ENCODE data around the gene POTEI.
"Not testable (repeated sequence)": the region's sequence is repeated elsewhere in the genome, so short reads cannot be mapped to it uniquely, and the experiment has no call there.

The POTEI gene

DNA sequence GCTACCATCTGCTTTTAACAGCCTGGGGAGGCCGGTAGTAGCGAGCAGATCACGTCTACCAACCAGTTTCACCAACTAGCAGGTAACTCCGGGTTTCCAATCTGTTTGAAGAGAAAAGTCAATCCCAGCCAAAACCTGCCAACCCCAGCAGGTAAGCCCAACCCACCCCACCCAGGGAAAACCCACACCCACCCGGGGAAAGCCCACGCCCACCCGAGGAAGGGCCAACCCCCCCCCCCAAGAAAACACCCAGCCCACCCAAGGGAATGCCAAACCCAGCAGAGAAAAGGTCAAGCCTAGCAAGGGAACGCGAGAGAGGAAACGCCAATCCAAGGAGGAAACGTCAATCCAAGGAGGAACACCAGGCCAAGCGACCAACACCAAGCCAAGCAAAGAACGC is at the start of gene POTEI:
Gene POTEI (minus strand): TSS at position 101 of the 400 bp plus-strand sequence. CDS start 93 bp downstream, at position 8.
- not testable (repeated sequence) for DNase-seq

DNA sequence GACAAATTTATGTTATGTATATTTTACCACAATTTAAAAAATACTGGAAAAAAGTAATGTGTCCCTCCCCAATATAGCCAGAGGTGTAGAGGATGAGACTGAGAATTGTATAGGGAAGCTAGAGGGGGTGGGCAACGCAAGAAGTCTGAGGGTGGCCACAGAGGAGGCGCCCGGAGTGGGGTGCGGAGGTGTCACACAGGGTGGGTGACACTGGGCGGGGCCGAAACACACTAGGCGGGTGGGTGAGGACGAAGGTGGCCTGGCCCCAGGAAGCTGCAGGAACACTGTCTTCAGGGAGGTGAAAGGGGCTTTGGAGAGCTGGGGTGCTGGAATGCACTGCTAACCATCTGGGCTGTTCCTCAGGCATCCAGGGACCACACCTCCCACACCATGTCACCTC is 47.3 kb upstream of the POTEI start:
- not testable (repeated sequence) for DNase-seq

DNA sequence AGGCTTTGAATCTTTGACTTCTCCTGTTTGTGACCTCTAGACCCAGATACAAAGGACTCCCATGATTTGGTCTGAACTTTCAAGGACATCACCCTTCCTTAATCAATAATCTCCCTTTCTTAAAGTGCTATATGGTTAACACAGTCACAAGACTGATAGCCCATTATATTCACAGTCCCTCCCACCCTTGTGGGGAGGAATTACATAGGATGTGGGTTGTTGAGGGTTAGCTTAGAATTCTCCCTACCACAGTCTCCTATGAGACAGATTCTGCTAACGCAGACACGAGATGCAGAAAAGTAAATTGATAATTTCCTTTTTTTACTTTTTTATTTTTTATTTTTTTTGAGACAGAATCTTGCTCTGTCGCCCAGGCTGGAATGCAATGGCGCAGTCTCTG is 45.0 kb upstream of the POTEI start:
- DNase-seq: not testable (repeated sequence)

DNA sequence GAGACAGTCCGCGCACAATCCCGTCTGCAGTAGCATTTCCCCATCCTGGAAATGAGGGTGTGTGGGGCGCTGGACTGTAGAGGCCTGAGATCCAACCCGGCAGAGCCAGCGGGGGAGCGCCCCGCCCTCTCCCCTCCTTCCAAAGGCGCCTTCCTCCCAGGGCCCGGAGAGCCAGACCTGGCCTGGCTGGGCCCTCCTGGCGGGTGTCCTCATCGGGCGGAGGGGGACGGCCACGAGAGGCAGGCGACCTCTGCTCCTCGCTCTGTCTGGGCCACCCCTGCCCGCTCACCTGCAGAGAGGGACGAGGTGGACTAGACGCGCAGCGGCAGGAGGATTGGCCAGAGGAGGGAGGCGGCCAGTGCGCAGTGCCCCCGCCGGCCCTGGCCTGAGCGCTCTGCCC is 40.3 kb upstream of the POTEI start:
- not testable (repeated sequence) for DNase-seq

- DNase-seq: not testable (repeated sequence)
Observed at GRCh38 chr2:130548418-130548817, 39.3 kb upstream of the POTEI start.

- not testable (repeated sequence) for DNase-seq
Observed at GRCh38 chr2:130544978-130545377, 35.9 kb upstream of the POTEI start.

DNA sequence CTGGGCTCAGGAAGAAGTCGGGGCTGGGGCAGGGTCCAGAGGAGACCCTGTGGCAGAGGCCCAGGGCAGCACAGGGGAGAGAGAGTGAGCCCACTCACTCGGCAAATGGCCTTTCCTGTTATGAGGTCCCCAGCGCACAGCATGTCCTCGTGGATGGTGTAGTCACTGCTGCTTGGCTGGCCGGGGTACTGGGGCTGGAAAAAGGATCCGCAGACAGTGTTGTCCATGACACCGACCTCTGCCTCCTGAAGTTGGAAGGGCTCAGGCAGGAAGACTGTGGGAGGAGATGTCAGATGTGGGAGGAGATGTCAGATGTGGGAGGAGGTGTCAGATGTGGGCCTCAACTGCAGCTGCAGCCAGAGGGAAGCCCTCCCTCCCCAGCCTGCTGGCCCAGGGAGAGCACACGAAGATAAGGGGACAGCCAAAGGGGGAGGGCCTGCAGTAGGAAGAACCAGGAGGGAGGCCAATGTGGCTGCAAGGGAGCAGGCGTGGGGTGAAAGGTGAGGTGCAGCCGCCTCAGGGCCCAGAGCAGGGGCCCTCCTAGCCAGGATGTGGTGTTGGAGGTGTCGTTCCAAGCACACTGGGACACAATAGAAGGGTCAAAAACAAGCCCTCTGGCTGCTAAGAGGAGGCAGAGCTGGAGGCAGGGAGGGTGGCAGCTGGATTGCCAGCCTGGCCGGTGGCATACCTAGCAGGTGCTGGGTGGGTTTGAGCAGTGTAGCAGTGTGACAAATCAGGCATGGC is 34.8 kb upstream of the POTEI start:
- not testable (repeated sequence) for DNase-seq

GRCh38 chr2:130542789-130543188 is 33.7 kb upstream of the POTEI start:
- DNase-seq: not testable (repeated sequence)

DNA sequence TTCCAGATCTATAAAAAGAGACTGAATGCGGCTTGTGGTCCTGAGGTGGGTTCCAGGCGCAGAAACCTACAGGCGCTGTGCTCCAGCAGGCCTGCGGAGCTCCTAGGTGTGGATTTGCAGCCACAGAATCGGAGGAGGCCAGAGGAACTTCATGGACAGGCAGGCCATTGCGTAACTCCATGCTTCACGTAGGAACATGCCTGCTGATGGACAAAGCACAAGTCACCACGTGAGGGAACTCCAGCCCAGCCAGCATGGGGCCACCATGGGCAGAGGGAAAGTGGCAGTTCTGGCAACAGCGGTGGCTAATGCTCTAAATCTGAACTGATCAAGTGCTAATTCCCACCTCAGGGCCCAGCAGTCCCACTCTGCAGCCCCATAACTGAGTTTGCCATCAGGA is 29.1 kb upstream of the POTEI start:
- not testable (repeated sequence) for DNase-seq

DNA sequence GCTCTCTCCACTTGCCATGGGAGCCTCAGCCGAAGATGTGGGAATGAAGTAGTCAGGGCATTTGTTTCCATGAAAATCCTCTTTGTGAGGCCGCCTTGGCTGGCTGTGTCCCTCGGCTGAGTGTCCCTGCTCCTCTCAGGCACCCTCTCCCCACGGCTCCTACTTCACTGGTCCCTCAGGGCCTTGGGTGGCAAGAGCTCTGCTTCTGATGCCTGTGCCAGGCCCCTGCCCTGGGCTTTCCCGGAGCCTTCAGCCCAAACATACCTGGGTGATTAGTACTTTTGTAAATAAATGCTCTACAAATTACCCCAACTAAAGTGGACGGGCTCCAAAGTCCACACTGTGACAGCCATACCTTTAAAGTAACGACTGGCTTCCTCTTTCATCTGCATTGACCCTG is 27.5 kb upstream of the POTEI start:
- not testable (repeated sequence) for DNase-seq

GRCh38 chr2:130531672-130532071 is 22.5 kb upstream of the POTEI start:
- DNase-seq: not testable (repeated sequence)

DNA sequence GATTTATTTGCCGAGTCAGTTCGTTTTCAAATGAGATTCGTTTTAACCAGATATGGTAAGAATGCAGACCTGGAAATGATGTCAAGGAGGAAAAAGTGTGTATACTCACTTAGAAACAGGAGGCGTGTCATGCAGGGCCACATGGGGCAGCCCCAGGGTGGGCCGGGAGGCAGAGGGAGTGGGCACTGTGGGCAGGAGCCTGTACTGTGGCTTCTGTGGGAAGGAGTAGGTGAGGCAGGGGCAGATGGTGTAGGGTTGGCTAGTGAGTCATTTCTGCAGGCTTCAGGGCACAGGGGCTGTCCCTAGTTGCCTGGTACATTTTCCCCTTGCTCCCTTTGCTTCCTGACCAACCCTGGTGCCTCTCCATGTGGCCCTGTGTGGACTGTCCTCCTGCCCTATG is 22.1 kb upstream of the POTEI start:
- not testable (repeated sequence) for DNase-seq

DNA sequence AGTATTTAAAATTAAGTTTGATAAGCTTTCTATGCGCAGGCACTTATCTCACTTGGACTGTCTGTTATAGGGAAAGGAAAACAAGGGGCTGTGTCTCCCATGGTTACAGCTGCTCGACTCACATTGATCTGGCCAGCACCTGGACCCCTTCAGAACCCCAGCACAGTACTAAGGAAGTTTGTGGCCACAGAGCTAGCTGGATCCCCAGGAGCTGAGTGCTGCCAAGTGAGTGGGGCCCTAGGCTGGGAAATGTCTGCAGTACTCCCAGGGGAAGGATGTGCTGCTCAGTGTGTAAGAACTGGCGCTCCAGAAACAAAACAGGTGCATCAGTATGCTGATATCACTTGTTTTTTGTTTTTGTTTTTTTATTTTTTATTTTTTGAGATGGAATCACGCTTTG is 21.1 kb upstream of the POTEI start:
- DNase-seq: not testable (repeated sequence)

- not testable (repeated sequence) for DNase-seq
Observed at GRCh38 chr2:130529545-130529944, 20.4 kb upstream of the POTEI start.

DNA sequence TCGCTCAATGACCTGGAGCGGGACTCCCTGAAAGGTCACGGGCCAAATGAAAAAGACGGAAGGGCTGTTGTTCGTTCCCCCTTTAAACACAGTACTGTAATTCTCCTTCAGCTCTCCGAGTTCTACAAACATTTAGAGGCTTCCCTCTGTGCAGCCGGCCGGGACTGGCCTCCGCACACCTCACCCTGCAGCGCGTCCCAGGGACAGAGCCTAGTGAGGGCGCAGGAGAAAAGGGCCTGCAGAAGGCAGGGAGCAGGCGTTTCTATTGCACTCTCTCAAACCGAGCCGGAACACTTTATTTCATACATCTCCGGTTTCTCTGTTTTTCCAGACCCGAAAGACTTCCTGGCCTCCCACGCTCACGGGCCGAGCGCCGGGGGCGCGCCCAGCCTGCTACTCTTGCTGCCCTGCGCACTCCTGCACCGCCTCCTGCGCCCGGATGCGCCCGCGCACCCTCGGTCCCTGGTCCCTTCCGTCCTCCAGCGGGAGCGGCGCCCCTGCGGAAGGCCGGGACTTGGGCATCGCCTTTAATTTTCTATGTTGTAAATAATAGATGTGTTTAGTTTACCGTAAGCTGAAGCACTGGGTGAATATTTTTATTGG is 18.3 kb upstream of the POTEI start:
- DNase-seq: not testable (repeated sequence)

DNA sequence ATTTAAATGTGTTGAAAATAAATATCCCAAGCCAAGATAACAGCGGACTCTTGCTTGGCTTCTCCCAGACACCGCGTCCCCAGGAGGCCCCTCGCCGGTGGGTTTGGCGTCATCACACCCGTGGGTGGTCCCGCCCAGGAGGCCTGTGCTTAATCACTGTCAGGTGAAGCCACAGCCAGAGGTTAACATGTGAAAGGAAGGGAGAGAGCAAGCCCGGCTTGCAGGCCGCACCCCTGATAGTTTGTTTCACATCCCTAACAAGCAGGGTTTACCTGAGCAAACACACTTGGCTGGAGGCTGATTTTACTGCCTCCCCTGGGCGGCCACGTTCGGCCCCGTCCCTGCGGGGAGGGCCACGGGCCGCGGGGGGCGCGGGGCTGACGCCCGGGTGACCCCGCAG is 13.3 kb upstream of the POTEI start:
- DNase-seq: not testable (repeated sequence)

- DNase-seq: not testable (repeated sequence)
Observed at GRCh38 chr2:130520992-130521391, 11.9 kb upstream of the POTEI start, which contains the start of gene CFC1B. TSS of gene CFC1B (plus strand) at chr2:130521222. CDS start at chr2:130521485, 263 bp downstream.

- DNase-seq: not testable (repeated sequence)
Observed at GRCh38 chr2:130518516-130519106, 9.5 kb upstream of the POTEI start.

- DNase-seq: not testable (repeated sequence)
Observed at GRCh38 chr2:130511747-130512451, 2.8 kb upstream of the POTEI start.

DNA sequence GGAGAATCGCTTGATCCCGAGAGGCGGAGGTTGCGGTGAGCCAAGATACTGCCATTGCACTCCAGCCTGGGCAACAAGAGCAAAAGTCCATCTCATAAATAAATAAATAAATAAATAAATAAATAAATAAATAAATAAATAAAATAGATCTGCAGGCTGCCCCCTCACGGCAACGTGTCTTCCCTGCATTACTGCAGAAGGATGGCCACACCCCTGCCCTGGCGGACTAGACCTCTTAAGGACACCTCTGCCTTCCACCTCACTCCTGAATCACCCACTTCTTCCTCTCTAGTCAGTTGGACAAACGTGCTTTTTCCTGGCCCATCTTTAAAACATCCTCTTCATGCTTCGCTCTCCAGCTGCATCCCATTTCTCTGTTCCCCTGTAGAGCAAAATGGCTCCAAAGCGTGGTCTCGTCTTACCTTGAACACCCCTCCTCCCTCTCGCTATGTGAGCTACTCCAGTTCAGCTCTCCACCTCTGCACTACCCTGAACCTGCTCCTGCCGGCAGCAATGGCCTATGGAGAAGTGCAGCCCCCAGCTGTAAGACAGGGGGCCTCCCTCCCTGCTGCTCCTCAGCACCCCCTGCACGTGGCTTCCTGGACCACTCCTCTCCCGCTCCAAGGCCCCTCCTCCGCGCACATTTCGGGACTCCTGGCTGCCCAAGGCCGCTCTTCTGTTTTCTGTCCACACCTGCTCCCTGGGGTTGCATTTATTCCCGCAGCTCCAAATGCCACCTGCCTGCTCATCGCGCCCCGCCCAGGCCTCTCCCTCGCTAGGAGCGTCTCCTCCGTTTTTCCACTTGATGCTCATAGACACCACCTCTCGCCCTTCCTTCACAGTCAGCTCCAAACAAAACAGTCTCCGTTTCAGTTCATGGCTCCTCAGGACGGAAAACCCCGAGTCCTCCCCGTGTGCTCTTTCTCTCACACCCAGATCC is 1.9 kb upstream of the POTEI start:
- DNase-seq: not testable (repeated sequence)

DNA sequence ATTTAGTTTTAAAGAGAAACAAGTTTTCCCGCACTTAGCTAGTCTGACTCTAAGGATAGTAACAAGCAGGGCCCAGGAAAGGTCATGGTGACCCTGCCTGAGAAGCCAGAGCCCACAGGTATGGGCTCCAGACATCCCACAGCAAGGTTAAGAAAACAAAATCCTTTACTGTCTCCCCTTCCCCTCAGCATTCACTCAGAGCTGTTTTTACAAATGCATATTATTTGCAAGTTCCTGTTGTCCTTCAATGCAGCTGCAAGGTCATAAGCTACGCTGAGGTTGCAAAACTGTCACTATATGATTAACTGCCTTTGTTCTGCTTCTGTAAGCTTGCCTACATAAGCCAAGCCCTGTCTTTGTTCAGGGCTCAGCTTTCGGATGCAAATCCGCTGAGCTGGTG is 18.1 kb downstream of the POTEI start:
- not testable (repeated sequence) for DNase-seq

DNA sequence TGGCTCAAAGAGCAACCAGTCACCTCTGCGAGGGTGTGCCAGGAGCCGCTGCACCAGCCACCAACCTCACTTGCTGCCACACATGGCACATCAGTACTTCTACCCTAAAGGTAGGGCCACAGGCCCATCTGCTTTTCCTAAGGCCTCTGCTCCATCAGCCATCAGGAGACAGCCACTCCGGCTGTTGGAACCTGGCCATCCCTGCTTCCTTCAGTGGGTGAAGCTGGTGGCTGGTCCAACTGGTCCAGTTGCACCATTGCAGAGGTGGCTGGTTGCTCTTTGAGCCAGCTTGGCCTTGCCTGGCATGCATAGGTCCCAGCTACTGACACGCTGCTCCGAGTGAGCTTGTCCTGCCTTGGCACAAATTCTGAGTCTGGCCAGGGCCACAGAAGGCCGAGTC is 53.7 kb downstream of the POTEI start:
- DNase-seq: not testable (repeated sequence)
